GM23338 (cell line): ENCODE data around the gene RAB34.

Experiments
- CREB1 ChIP-seq: fragments of 250-450 bp; sonication (Bioruptor Pico); IDR thresholded peaks from 2 replicates; pipeline ENCODE4 v1.5.0; 2020; ENCODE audit warnings: low read depth, mild to moderate bottlenecking, moderate library complexity
- CTCF ChIP-seq, 2 experiments: fragments of 200-600 bp in 1 of 2; sonication (generic) in 1 of 2; conservative IDR thresholded peaks; 2 replicates each; pipeline versions ENCODE4 v1.5.1 to v1.6.1; 2016 to 2017; ENCODE audit warnings: antibody characterized with exemption in 2 of 2, low read depth in 2 of 2, mild to moderate bottlenecking in 2 of 2, moderate library complexity in 1 of 2
- ETS1 ChIP-seq: IDR thresholded peaks from 2 replicates; pipeline ENCODE4 v1.6.1; 2016; ENCODE audit warnings: antibody characterized with exemption
- EZH2 ChIP-seq: fragments of 200-600 bp; sonication (generic); IDR thresholded peaks from one replicate; pipeline ENCODE4 v1.8.0; 2017; ENCODE audit warnings: antibody characterized with exemption, mild to moderate bottlenecking, low read depth; ENCODE audit not compliant: unreplicated experiment
- EZH2phosphoT487 ChIP-seq: fragments of 200-600 bp; sonication (generic); IDR thresholded peaks from one replicate; pipeline ENCODE4 v1.8.1; 2018; ENCODE audit warnings: antibody characterized with exemption; ENCODE audit not compliant: unreplicated experiment
- JUNB ChIP-seq: IDR thresholded peaks from one replicate; pipeline ENCODE4 v1.6.1; 2016; ENCODE audit warnings: antibody characterized with exemption; ENCODE audit not compliant: unreplicated experiment
- POLR2AphosphoS5 ChIP-seq: IDR thresholded peaks from 2 replicates; pipeline ENCODE4 v1.6.1; 2016; ENCODE audit warnings: antibody characterized with exemption, low read depth
- REST ChIP-seq: IDR thresholded peaks from one replicate; pipeline ENCODE4 v1.6.1; 2018; ENCODE audit warnings: antibody characterized with exemption; ENCODE audit not compliant: unreplicated experiment
- STAT1 ChIP-seq: IDR thresholded peaks from one replicate; pipeline ENCODE4 v1.6.1; 2016; ENCODE audit warnings: antibody characterized with exemption; ENCODE audit not compliant: unreplicated experiment
- ZNF114 ChIP-seq: fragments of 250-450 bp; sonication (Bioruptor Pico); IDR thresholded peaks from 2 replicates; pipeline ENCODE4 v1.5.0; 2020; ENCODE audit warnings: mild to moderate bottlenecking, moderate library complexity
- ZNF331 ChIP-seq: fragments of 250-450 bp; sonication (Bioruptor Pico); IDR thresholded peaks from 2 replicates; pipeline ENCODE4 v1.5.0; 2020; ENCODE audit warnings: low read depth, mild to moderate bottlenecking, moderate library complexity
- ZNF462 ChIP-seq: fragments of 250-450 bp; sonication (Bioruptor Pico); IDR thresholded peaks from 2 replicates; pipeline ENCODE4 v1.5.0; 2020; ENCODE audit warnings: mild to moderate bottlenecking, moderate library complexity

- TF ChIP-seq POLR2AphosphoS5: no peak
- no peak for TF ChIP-seq EZH2
- no peak for TF ChIP-seq CTCF (conservative IDR thresholded peaks at IDR 0.05; ENCODE audit: low read depth in 2 of 2)
- TF ChIP-seq ZNF114 (CRISPR knock-in tag): no peak
- TF ChIP-seq EZH2phosphoT487: no peak
- TF ChIP-seq CREB1: no peak
- TF ChIP-seq ZNF462 (CRISPR knock-in tag): no peak
- TF ChIP-seq STAT1: no peak
- TF ChIP-seq REST: no peak
- no peak for TF ChIP-seq JUNB
- TF ChIP-seq ZNF331 (CRISPR knock-in tag): no peak
- no peak for TF ChIP-seq ETS1
Observed at GRCh38 chr17:28685366-28685765, 32.3 kb downstream of the RAB34 start.
